ENCODE results near the gene MAG. TPM values are rescaled to one million over a fixed set of nuclear protein-coding genes. Genes with fewer than 3 reads are reported as not detected.

Gene MAG
- total RNA-seq, 1 experiment from 2014 or later = 0.17 TPM

DNA sequence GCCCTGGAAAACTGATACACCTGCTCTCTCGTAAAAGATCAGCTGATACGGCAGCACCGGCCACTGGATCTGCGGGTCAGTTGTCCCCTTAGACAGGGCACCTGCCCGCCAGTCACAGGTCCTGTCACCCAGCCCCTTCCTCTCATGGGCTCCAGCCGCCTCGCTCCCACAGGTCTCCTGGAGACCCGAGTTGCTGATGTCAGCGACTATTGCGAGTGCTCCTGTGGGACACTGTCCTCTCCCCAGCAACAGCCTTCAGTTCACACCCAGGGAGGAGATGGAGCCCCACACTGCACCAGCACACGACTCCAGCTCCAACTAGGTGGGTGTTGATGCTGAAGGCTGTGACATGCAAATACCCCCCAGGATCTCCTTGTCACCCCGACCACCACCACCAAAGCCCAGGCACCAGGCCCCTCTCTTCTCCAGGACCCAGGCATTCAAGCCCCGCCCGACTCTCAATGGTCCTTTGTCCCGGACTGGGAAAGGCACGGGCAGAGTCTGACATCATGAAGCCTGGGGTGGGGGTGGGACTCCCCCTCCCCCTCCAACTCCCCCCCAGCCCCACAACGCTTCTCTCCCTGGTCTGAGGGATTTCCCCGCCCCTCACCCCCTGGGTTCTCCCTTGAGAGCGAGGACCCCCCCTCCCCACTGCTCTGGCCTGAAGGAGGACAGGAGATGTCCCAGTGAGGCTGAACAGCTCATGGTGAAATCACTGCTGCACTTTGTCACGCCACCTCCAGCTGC lies 1.4 kb upstream of the MAG start:
- RAD21 ChIA-PET (ENCODE audit: low non-redundant PET in 1 of 2, low total read pairs in 2 of 2, uncharacterized antibody in 2 of 2, unreplicated experiment in 2 of 2) = no interaction called here
- H3K4me1 ChIP-seq (ENCODE audit: control insufficient read depth in 1 of 2, insufficient read depth in 2 of 2, low read length in 2 of 2) = peaks cover 0 to 13% of the 10 kb centered on the region in 2 experiments; a peak in 1 of 4 replicates
- no peak overlapping the region for H3K9ac ChIP-seq (ENCODE audit: low read length)
- CTCF ChIA-PET = no interaction called here
- no peak overlapping the region for H3K4me2 ChIP-seq (ENCODE audit: low read length)
- H3K27me3 ChIP-seq (ENCODE audit: insufficient read depth, low read length) = no peaks in the 10 kb centered on the region
- H2AFZ ChIP-seq (ENCODE audit: low read depth, low read length, poor library complexity, severe bottlenecking) = no peak overlapping the region
- ATAC-seq (no peak), DNase-seq (ENCODE audit: low read depth, low spot score) (no peak)
- POLR2A ChIA-PET = no interaction called here
- TF ChIP-seq RAD21 (IDR thresholded peaks at IDR 0.05; ENCODE audit: low read depth) (no peak), EZH2phosphoT487 (IDR thresholded peaks at IDR 0.05; ENCODE audit: borderline replicate concordance) (no peak), ZNF274 (IDR thresholded peaks at IDR 0.05; ENCODE audit: low read depth, low read length) (no peak), REST (IDR thresholded peaks at IDR 0.05; ENCODE audit: low read depth) (no peak), YY1 (IDR thresholded peaks at IDR 0.05; ENCODE audit: extremely low read depth, insufficient replicate concordance, low read depth, low read length) (no peak), ATF3 (IDR thresholded peaks at IDR 0.05) (no peak), CBX3 (IDR thresholded peaks at IDR 0.05; ENCODE audit: low read depth) (no peak)
- no peak overlapping the region for H3K4me3 ChIP-seq (replicated peaks in 1 of 2; ENCODE audit: low read depth in 1 of 2, low read length in 2 of 2)
- intact Hi-C loops (cut with micrococcal nuclease) = no loop called here
- H3K36me3 ChIP-seq (ENCODE audit: control insufficient read depth in 1 of 2, insufficient read depth in 2 of 2, low read length in 2 of 2) = no peaks in the 10 kb centered on the region
- H3K27ac ChIP-seq (ENCODE audit: low read depth, low read length) = no peak overlapping the region
- no peaks in the 10 kb centered on the region for H3K79me2 ChIP-seq (ENCODE audit: insufficient read depth, low read length)
- H4K20me1 ChIP-seq (ENCODE audit: insufficient read depth) = no peaks in the 10 kb centered on the region
- BruUV-seq (replicated peaks) = no TSS peak
- H3K9me2 ChIP-seq (ENCODE audit: insufficient read depth) = no peaks in the 10 kb centered on the region
- H3K9me3 ChIP-seq (ENCODE audit: control insufficient read depth in 1 of 2, insufficient read depth in 1 of 2, low read depth in 1 of 2, low read length in 2 of 2) = no peaks in the 10 kb centered on the region

All from HCT116 (cell line).